ENCODE data around the gene TCF7L2.

The TCF7L2 gene

GRCh38 chr10:112949143-112949823 lies 764 bp upstream of the TCF7L2 start:
- TF ChIP-seq SNAI2 (CRISPR knock-in tag; IDR thresholded peaks at IDR 0.05) (no peak), ZFP30 (CRISPR knock-in tag; IDR thresholded peaks at IDR 0.05) (no peak), TCF4 (CRISPR knock-in tag; IDR thresholded peaks at IDR 0.05; ENCODE audit: borderline replicate concordance) (no peak), TSHZ2 (CRISPR knock-in tag; IDR thresholded peaks at IDR 0.05) (no peak), BACH2 (CRISPR knock-in tag; IDR thresholded peaks at IDR 0.05; ENCODE audit: borderline replicate concordance) (no peak), RARB (CRISPR knock-in tag; IDR thresholded peaks at IDR 0.05) (no peak), ESRRG (CRISPR knock-in tag; IDR thresholded peaks at IDR 0.05) (no peak), CREB5 (CRISPR knock-in tag; IDR thresholded peaks at IDR 0.05; ENCODE audit: low read depth) (no peak), ISL1 (CRISPR knock-in tag; IDR thresholded peaks at IDR 0.05) (no peak), ZNF70 (CRISPR knock-in tag; IDR thresholded peaks at IDR 0.05) (no peak), ZNF8 (CRISPR knock-in tag; IDR thresholded peaks at IDR 0.05) (no peak), ZNF565 (CRISPR knock-in tag; conservative IDR thresholded peaks at IDR 0.05; ENCODE audit: low read depth) (no peak), CSDC2 (CRISPR knock-in tag; IDR thresholded peaks at IDR 0.05) (no peak), TOX (CRISPR knock-in tag; IDR thresholded peaks at IDR 0.05; ENCODE audit: borderline replicate concordance) (no peak), CSRNP3 (CRISPR knock-in tag; IDR thresholded peaks at IDR 0.05) (no peak), GLIS3 (CRISPR knock-in tag; IDR thresholded peaks at IDR 0.05) (no peak), ZC3H10 (CRISPR knock-in tag; IDR thresholded peaks at IDR 0.05) (no peak)
- TF ChIP-seq, protein P1, sequence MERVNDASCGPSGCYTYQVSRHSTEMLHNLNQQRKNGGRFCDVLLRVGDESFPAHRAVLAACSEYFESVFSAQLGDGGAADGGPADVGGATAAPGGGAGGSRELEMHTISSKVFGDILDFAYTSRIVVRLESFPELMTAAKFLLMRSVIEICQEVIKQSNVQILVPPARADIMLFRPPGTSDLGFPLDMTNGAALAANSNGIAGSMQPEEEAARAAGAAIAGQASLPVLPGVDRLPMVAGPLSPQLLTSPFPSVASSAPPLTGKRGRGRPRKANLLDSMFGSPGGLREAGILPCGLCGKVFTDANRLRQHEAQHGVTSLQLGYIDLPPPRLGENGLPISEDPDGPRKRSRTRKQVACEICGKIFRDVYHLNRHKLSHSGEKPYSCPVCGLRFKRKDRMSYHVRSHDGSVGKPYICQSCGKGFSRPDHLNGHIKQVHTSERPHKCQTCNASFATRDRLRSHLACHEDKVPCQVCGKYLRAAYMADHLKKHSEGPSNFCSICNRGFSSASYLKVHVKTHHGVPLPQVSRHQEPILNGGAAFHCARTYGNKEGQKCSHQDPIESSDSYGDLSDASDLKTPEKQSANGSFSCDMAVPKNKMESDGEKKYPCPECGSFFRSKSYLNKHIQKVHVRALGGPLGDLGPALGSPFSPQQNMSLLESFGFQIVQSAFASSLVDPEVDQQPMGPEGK (CRISPR knock-in tag; IDR thresholded peaks at IDR 0.05; ENCODE audit: borderline replicate concordance): no peak
- peak; percentile 35 for ATAC-seq

- peak; percentile 15; the same call in 2 of the 3 replicates for ATAC-seq
- TF ChIP-seq GLIS3 (CRISPR knock-in tag; IDR thresholded peaks at IDR 0.05) (no peak), SNAI2 (CRISPR knock-in tag; IDR thresholded peaks at IDR 0.05) (no peak), OSR1 (CRISPR knock-in tag; IDR thresholded peaks at IDR 0.05) (no peak), ZNF8 (CRISPR knock-in tag; IDR thresholded peaks at IDR 0.05) (no peak), RARB (CRISPR knock-in tag; IDR thresholded peaks at IDR 0.05) (no peak), PPARA (CRISPR knock-in tag; IDR thresholded peaks at IDR 0.05; ENCODE audit: borderline replicate concordance) (no peak), ESRRG (CRISPR knock-in tag; IDR thresholded peaks at IDR 0.05) (no peak), CSDC2 (CRISPR knock-in tag; IDR thresholded peaks at IDR 0.05) (no peak), ZFP3 (CRISPR knock-in tag; IDR thresholded peaks at IDR 0.05) (no peak), TSHZ2 (CRISPR knock-in tag; IDR thresholded peaks at IDR 0.05) (no peak), TCF4 (CRISPR knock-in tag; IDR thresholded peaks at IDR 0.05; ENCODE audit: borderline replicate concordance) (no peak), ZNF70 (CRISPR knock-in tag; IDR thresholded peaks at IDR 0.05) (no peak), ZNF565 (CRISPR knock-in tag; conservative IDR thresholded peaks at IDR 0.05; ENCODE audit: low read depth) (no peak), ZC3H10 (CRISPR knock-in tag; IDR thresholded peaks at IDR 0.05) (no peak), ZFP30 (CRISPR knock-in tag; IDR thresholded peaks at IDR 0.05) (no peak), BACH2 (CRISPR knock-in tag; IDR thresholded peaks at IDR 0.05; ENCODE audit: borderline replicate concordance) (no peak), CSRNP3 (CRISPR knock-in tag; IDR thresholded peaks at IDR 0.05) (no peak), ISL1 (CRISPR knock-in tag; IDR thresholded peaks at IDR 0.05) (no peak)
- TF ChIP-seq, protein P1 (CRISPR knock-in tag; IDR thresholded peaks at IDR 0.05; ENCODE audit: borderline replicate concordance): no peak; the same call in 1 of the 2 replicates
These were observed 789 bp downstream of the TCF7L2 start for GRCh38 chr10:112950714-112951358.

All from SK-N-SH treated with all-trans-retinoic acid at 6 μM for 48 hours (cell line).